IMR-90 (cell line): ENCODE data around the gene MYO7B. TPM values are rescaled to one million over a fixed set of nuclear protein-coding genes. Genes with fewer than 3 reads are reported as not detected.

ENCODE experiments used
- ATAC-seq: fragments of 200-7000 bp; cut with Tn5 transposase; 2 replicates; pipeline ENCODE4 v1.9.1; 2020; ENCODE audit warnings: low read depth, mild to moderate bottlenecking, moderate library complexity
- BruUV-seq: library from RNA; stranded (reverse); fragments of 400-500 nt; replicated peaks from 2 replicates; lab custom pipeline; 2021; lab: Mats Ljungman, UMichigan
- CTCF ChIA-PET: fragments of 300-600 bp; formaldehyde crosslinking; extraction: SDS; loops from one replicate; lab custom pipeline; 2021; ENCODE audit warnings: antibody characterized with exemption; lab: Yijun Ruan, JAX
- POLR2A ChIA-PET: fragments of 300-600 bp; sonication (Branson Sonifier 250); formaldehyde crosslinking; loops from one replicate; lab custom pipeline; 2022; ENCODE audit warnings: antibody characterized with exemption; ENCODE audit not compliant: unreplicated experiment; lab: Charles Lee
- DNase-seq: peaks from one replicate; pipeline ENCODE4 v3.0.0; 2013
- H2AFZ ChIP-seq: replicated peaks from 2 replicates; pipeline ENCODE3; 2013; ENCODE audit warnings: low read length, mild to moderate bottlenecking; ENCODE audit not compliant: poor library complexity
- H2AK5ac ChIP-seq: 2 replicates; pipeline ENCODE4 v1.6.1; 2013; ENCODE audit warnings: low read depth, low read length, inconsistent platforms
- H2AK9ac ChIP-seq: replicated peaks from 2 replicates; pipeline ENCODE3; 2013; ENCODE audit warnings: mild to moderate bottlenecking, low read depth, low read length, moderate library complexity; ENCODE audit not compliant: poor library complexity
- H2BK120ac ChIP-seq: 2 replicates; pipeline ENCODE4 v1.6.1; 2013; ENCODE audit warnings: low read depth, low read length, inconsistent platforms
- H2BK15ac ChIP-seq: 3 replicates; pipeline ENCODE4 v1.6.1; 2013; ENCODE audit warnings: low read depth, low read length, inconsistent platforms
- H2BK20ac ChIP-seq: 2 replicates; pipeline ENCODE4 v1.6.1; 2013; ENCODE audit warnings: low read depth, mild to moderate bottlenecking, inconsistent platforms, low read length, moderate library complexity
- H2BK5ac ChIP-seq: 2 replicates; pipeline ENCODE4 v1.6.1; 2013; ENCODE audit warnings: mild to moderate bottlenecking, low read depth, low read length, inconsistent platforms; ENCODE audit not compliant: poor library complexity, severe bottlenecking
- H3K14ac ChIP-seq: replicated peaks from 2 replicates; pipeline ENCODE4 v1.6.1; 2013; ENCODE audit warnings: low read depth, low read length, inconsistent platforms
- H3K18ac ChIP-seq: 2 replicates; pipeline ENCODE4 v1.6.1; 2013; ENCODE audit warnings: low read depth, low read length, control low read depth
- H3K23ac ChIP-seq: 2 replicates; pipeline ENCODE4 v1.6.1; 2013; ENCODE audit warnings: low read depth, low read length, inconsistent platforms
- H3K27ac ChIP-seq: 2 replicates; pipeline ENCODE4 v1.5.1; 2013; ENCODE audit warnings: mild to moderate bottlenecking, control low read depth, low read length; ENCODE audit not compliant: insufficient read depth
- H3K27me3 ChIP-seq: 2 replicates; pipeline ENCODE4 v1.6.1; 2013; ENCODE audit warnings: low read length; ENCODE audit not compliant: control insufficient read depth, insufficient read depth
- H3K36me3 ChIP-seq: 2 replicates; pipeline ENCODE4 v1.6.1; 2013; ENCODE audit warnings: low read length, mixed read lengths; ENCODE audit not compliant: control insufficient read depth, insufficient read depth
- H3K4ac ChIP-seq: 2 replicates; pipeline ENCODE4 v1.6.1; 2013; ENCODE audit warnings: low read depth, low read length, inconsistent platforms
- H3K4me1 ChIP-seq: 2 replicates; pipeline ENCODE4 v1.6.1; 2013; ENCODE audit warnings: low read length, mixed read lengths; ENCODE audit not compliant: control insufficient read depth, insufficient read depth
- H3K4me2 ChIP-seq: 2 replicates; pipeline ENCODE4 v1.6.1; 2013; ENCODE audit warnings: low read depth, mild to moderate bottlenecking, control low read depth, low read length, moderate library complexity
- H3K4me3 ChIP-seq: 2 replicates; pipeline ENCODE4 v1.5.1; 2013; ENCODE audit warnings: low read depth, mild to moderate bottlenecking, control low read depth, low read length, moderate library complexity; ENCODE audit not compliant: insufficient read depth
- H3K56ac ChIP-seq: 2 replicates; pipeline ENCODE4 v1.6.1; 2013; ENCODE audit warnings: low read length, inconsistent platforms; ENCODE audit not compliant: insufficient read depth; ENCODE audit errors: extremely low read depth
- H3K79me1 ChIP-seq, 2 experiments: 2 replicates each; pipeline ENCODE4 v1.6.1; 2013; ENCODE audit warnings: low read length in 2 of 2, inconsistent platforms in 1 of 2, low read depth in 1 of 2
- H3K9ac ChIP-seq: 2 replicates; pipeline ENCODE4 v1.6.1; 2013; ENCODE audit warnings: low read depth, low read length, control low read depth
- H3K9me1 ChIP-seq: 2 replicates; pipeline ENCODE4 v1.6.1; 2013; ENCODE audit warnings: low read length, inconsistent platforms; ENCODE audit not compliant: insufficient read depth
- H3K9me3 ChIP-seq: 2 replicates; pipeline ENCODE4 v1.6.1; 2013; ENCODE audit warnings: low read length; ENCODE audit not compliant: control insufficient read depth, insufficient read depth
- H4K20me1 ChIP-seq: 2 replicates; pipeline ENCODE4 v1.6.1; 2013; ENCODE audit warnings: low read length, inconsistent platforms; ENCODE audit not compliant: insufficient read depth
- H4K5ac ChIP-seq: 2 replicates; pipeline ENCODE4 v1.6.1; 2013; ENCODE audit warnings: mild to moderate bottlenecking, low read depth, low read length, control low read depth
- H4K8ac ChIP-seq, 2 experiments: 2 replicates each; pipeline ENCODE4 v1.6.1; 2013; ENCODE audit warnings: low read depth in 2 of 2, low read length in 2 of 2, control low read depth in 1 of 2, inconsistent platforms in 1 of 2
- H4K91ac ChIP-seq: 2 replicates; pipeline ENCODE4 v1.6.1; 2013; ENCODE audit warnings: low read depth, low read length, inconsistent platforms; ENCODE audit not compliant: insufficient read depth
- BHLHE40 ChIP-seq: fragments of 150-350 bp; IDR thresholded peaks from 2 replicates; pipeline ENCODE4 v1.6.1; 2016; ENCODE audit warnings: mild to moderate bottlenecking, low read depth, low read length
- CHD1 ChIP-seq: IDR thresholded peaks from 2 replicates; pipeline ENCODE4 v1.6.1; 2012; ENCODE audit warnings: low read depth, low read length, improper control_type of control experiment
- CTCF ChIP-seq: conservative IDR thresholded peaks from 2 replicates; pipeline ENCODE4 v1.5.1; 2012; ENCODE audit warnings: mild to moderate bottlenecking, low read depth, low read length, improper control_type of control experiment
- ELK1 ChIP-seq: fragments of 150-350 bp; IDR thresholded peaks from 2 replicates; pipeline ENCODE4 v1.6.1; 2016; ENCODE audit warnings: low read depth, mild to moderate bottlenecking, low read length, moderate library complexity, borderline replicate concordance
- MAFK ChIP-seq: IDR thresholded peaks from 2 replicates; pipeline ENCODE4 v1.6.1; 2012; ENCODE audit warnings: low read depth, low read length, improper control_type of control experiment
- MXI1 ChIP-seq: IDR thresholded peaks from 2 replicates; pipeline ENCODE4 v1.6.1; 2012; ENCODE audit warnings: low read depth, mild to moderate bottlenecking, low read length, moderate library complexity, borderline replicate concordance
- NFE2L2 ChIP-seq: fragments of 150-350 bp; IDR thresholded peaks from 2 replicates; pipeline ENCODE4 v1.6.1; 2016; ENCODE audit warnings: low read depth, mild to moderate bottlenecking, low read length
- POLR2A ChIP-seq: IDR thresholded peaks from 2 replicates; pipeline ENCODE4 v1.6.1; 2012; ENCODE audit warnings: mild to moderate bottlenecking, low read depth, low read length
- RCOR1 ChIP-seq: IDR thresholded peaks from 2 replicates; pipeline ENCODE4 v1.6.1; 2012; ENCODE audit warnings: mild to moderate bottlenecking, low read length, improper control_type of control experiment; ENCODE audit not compliant: insufficient replicate concordance
- RFX5 ChIP-seq: IDR thresholded peaks from 2 replicates; pipeline ENCODE4 v1.8.0; 2012; ENCODE audit warnings: low read depth, mild to moderate bottlenecking, low read length, moderate library complexity
- SMC3 ChIP-seq: fragments of 150-350 bp; IDR thresholded peaks from 2 replicates; pipeline ENCODE4 v1.6.1; 2016; ENCODE audit warnings: low read depth, mild to moderate bottlenecking, antibody characterized with exemption, low read length, moderate library complexity
- USF2 ChIP-seq: fragments of 150-350 bp; IDR thresholded peaks from 2 replicates; pipeline ENCODE4 v1.6.1; 2017; ENCODE audit warnings: mild to moderate bottlenecking, antibody characterized with exemption, low read length, low read depth
- WGBS, 2 experiments: methylation state at CpG; one replicate each; pipeline versions ENCODE4 v1.1.5 to v1.1.7; 2013; ENCODE audit warnings: missing lambda C conversion rate in 2 of 2; ENCODE audit not compliant: insufficient read length in 1 of 2; ENCODE audit errors: extremely low coverage in 2 of 2; 5-methylcytosine and 5-hydroxymethylcytosine counted together
- dilution Hi-C: fragments of 300-500 bp; cut with HindIII; formaldehyde crosslinking; loops from one replicate; pipeline ENCODE4 v1.14.3; 2018; ENCODE audit warnings: low sequenced_read_pairs; ENCODE audit not compliant: unreplicated experiment
- in situ Hi-C: fragments of 300-500 bp; cut with MboI; formaldehyde crosslinking; loops from 3 replicates; pipeline ENCODE4 v1.14.3; 2019; ENCODE audit warnings: low sequenced_read_pairs, inconsistent platforms, mixed read lengths
- intact Hi-C: fragments of 100-400 bp; cut with micrococcal nuclease; formaldehyde crosslinking; loops from 2 replicates; pipeline ENCODE4 v1.10.0; 2022
- polyA plus RNA-seq, 3 experiments: library from polyadenylated mRNA; depleted of rRNA; stranded (reverse); fragments of >200 nt; gene quantifications; 2 replicates each; pipeline ENCODE4 v1.2.3, GENCODE V29; 2012; ENCODE audit warnings: low replicate concordance in 1 of 3
- total RNA-seq: library from RNA; depleted of rRNA; stranded (reverse); fragments of >200 nt; gene quantifications from 2 replicates; pipeline ENCODE4 v1.2.3, GENCODE V29; 2012

The MYO7B gene
- total and polyA plus RNA-seq, 2 of the 4 experiments (the other 2 are of a cell fraction) = 0.18 to 0.46 TPM

- Histone ChIP-seq H4K91ac (peak within 1 kb of the TSS; percentile 91), H3K23ac (peak within 1 kb of the TSS; percentile 92), H3K4me2 (peak within 1 kb of the TSS; percentile 93), H3K27me3 (no peaks in the 10 kb centered on the region), H4K5ac (peak within 1 kb of the TSS; percentile 83), H3K36me3 (peaks cover 7% of the 10 kb centered on the region), H3K18ac (peak within 1 kb of the TSS; percentile 65), H2AK9ac (peak within 1 kb of the TSS; percentile 96), H3K9me3 (no peaks in the 10 kb centered on the region), H4K8ac (peak within 1 kb of the TSS; percentile 96 to 99), H3K79me1 (peaks cover 8 to 28% of the 10 kb centered on the region in 2 experiments; a peak in 3 of 4 replicates), H2BK15ac (peak within 1 kb of the TSS; percentile 84), H3K4me3 (peak within 1 kb of the TSS; percentile 73), H3K4me1 (no peaks in the 10 kb centered on the region), H2AFZ (peak within 1 kb of the TSS; percentile 94), H3K9me1 (peaks cover 9% of the 10 kb centered on the region; the same call in 1 of the 2 replicates), H4K20me1 (peaks cover 5% of the 10 kb centered on the region; the same call in 1 of the 2 replicates), H2BK5ac (peak within 1 kb of the TSS; percentile 89), H3K9ac (peak within 1 kb of the TSS; percentile 86), H3K4ac (peak within 1 kb of the TSS; percentile 89), H3K14ac (peak within 1 kb of the TSS; percentile 97), H3K27ac (peak within 1 kb of the TSS; percentile 92), H2AK5ac (peak within 1 kb of the TSS; percentile 51), H2BK20ac (peak within 1 kb of the TSS; percentile 77; the same call in 1 of the 2 replicates), H2BK120ac (peak within 1 kb of the TSS; percentile 90), H3K56ac (peak within 1 kb of the TSS; percentile 95)
- dilution Hi-C loops (no loop called here), intact Hi-C loops (loop anchor here (2.0 to 10.0 kb wide), 2 partner anchors 122 to 178 kb away; partner anchors contain the start of gene SFT2D3), in situ Hi-C loops (no loop called here)
- ChIA-PET CTCF (no interaction called here), POLR2A (interaction anchor here (0.6 to 1.0 kb wide), 6 partner anchors 8 to 416 kb away, joined by 3 to 9 read pairs (median 3); no protein-coding TSS in a partner anchor)
- no TSS peak for BruUV-seq
- 0% methylated on average over 21 of the region's 70 CpGs; no CpG with 5 or more reads in 1 of the 2 experiments for WGBS, 2 experiments
- ATAC-seq = peak; percentile 96
- peak; percentile 97 for DNase-seq
- no peak for TF ChIP-seq ELK1
- peak; percentile 9 for TF ChIP-seq RCOR1
- no peak for TF ChIP-seq BHLHE40
- TF ChIP-seq POLR2A = peak; percentile 79
- no peak for TF ChIP-seq MAFK
- no peak for TF ChIP-seq USF2
- peak; percentile 27; the same call in 1 of the 2 replicates for TF ChIP-seq CTCF
- TF ChIP-seq MXI1 = peak; percentile 52; the same call in 1 of the 2 replicates
- peak; percentile 39; the same call in 1 of the 2 replicates for TF ChIP-seq CHD1
- no peak for TF ChIP-seq NFE2L2
- 0 out of 2 replicates have a peak, but pooled peaks have one; percentile 40 for TF ChIP-seq RFX5
- TF ChIP-seq SMC3 = peak; percentile 16; the same call in 1 of the 2 replicates
These were observed 9.1 kb upstream of the MYO7B start, which contains the start of gene IWS1 for GRCh38 chr2:127526132-127527000. Gene IWS1 (minus strand): TSS chr2:127526489. CDS start chr2:127526208, 281 bp downstream.
